Muscle of leg (tissue), 11 donors: ENCODE measurements around the gene BCAP31. TPM values are rescaled to one million over a fixed set of nuclear protein-coding genes. Genes with fewer than 3 reads are reported as not detected.
A peak's percentile ranks its signal among the peaks of the same experiment; 100 is the strongest.
"Not testable (repeated sequence)": the region's sequence is repeated elsewhere in the genome, so short reads cannot be mapped to it uniquely, and the experiment has no call there.

Experiments used
- DNase-seq: peaks from one replicate; pipeline ENCODE4 v3.0.0; 2013
- H3K27ac ChIP-seq: one replicate; pipeline ENCODE4 v1.5.1; 2013; ENCODE audit warnings: mild to moderate bottlenecking, low read length, control low read depth
- H3K27me3 ChIP-seq: one replicate; pipeline ENCODE4 v1.6.1; 2013; ENCODE audit warnings: low read length; ENCODE audit not compliant: control insufficient read depth, insufficient read depth
- H3K36me3 ChIP-seq: one replicate; pipeline ENCODE4 v1.6.1; 2013; ENCODE audit warnings: low read length; ENCODE audit not compliant: control insufficient read depth, insufficient read depth
- H3K4me1 ChIP-seq: one replicate; pipeline ENCODE4 v1.6.1; 2013; ENCODE audit warnings: low read length; ENCODE audit not compliant: control insufficient read depth, insufficient read depth
- H3K4me3 ChIP-seq: one replicate; pipeline ENCODE4 v1.5.1; 2013; ENCODE audit warnings: low read length, control low read depth
- H3K9me3 ChIP-seq: replicated peaks from 2 replicates; pipeline ENCODE4 v1.6.1; 2013; ENCODE audit warnings: low read depth, low read length; ENCODE audit not compliant: control insufficient read depth
- WGBS: methylation state at CpG from one replicate; pipeline ENCODE4 v1.1.5; 2013; ENCODE audit warnings: missing lambda C conversion rate; ENCODE audit not compliant: insufficient coverage; 5-methylcytosine and 5-hydroxymethylcytosine counted together
- polyA plus RNA-seq, 8 donors: library from polyadenylated mRNA; unstranded; fragments of 120-200 nt; gene quantifications; one replicate each; pipeline versions ENCODE4 v1.2.1 to v1.2.3, GENCODE V29; 2013; ENCODE audit warnings: inconsistent platforms in 1 of 8, low replicate concordance in 1 of 8; ENCODE audit not compliant: insufficient read length in 8 of 8, insufficient read depth in 1 of 8
- total RNA-seq: library from RNA; stranded (reverse); fragments of 120-200 nt; gene quantifications from one replicate; pipeline ENCODE4 v1.2.4, GENCODE V29; 2013

Gene BCAP31
- total and polyA plus RNA-seq, 9 donors, result 51.8 to 90.1 (median 76.8) TPM

GRCh38 chrX:153701706-153702105 lies 22.5 kb downstream of the BCAP31 start:
- H3K4me1 ChIP-seq, result peaks cover 27% of the 10 kb centered on the region
- no peak overlapping the region for H3K27ac ChIP-seq
- 84% methylated on average over 8 of the region's 12 CpGs for WGBS
- peaks cover 24% of the 10 kb centered on the region for H3K36me3 ChIP-seq
- DNase-seq, result no peak
- H3K9me3 ChIP-seq, result no peaks in the 10 kb centered on the region
- no peaks in the 10 kb centered on the region for H3K27me3 ChIP-seq
- H3K4me3 ChIP-seq, result no peak overlapping the region

- Histone ChIP-seq H3K4me3 (no peak overlapping the region), H3K36me3 (peaks cover 27% of the 10 kb centered on the region), H3K9me3 (no peaks in the 10 kb centered on the region), H3K27me3 (no peaks in the 10 kb centered on the region), H3K27ac (peak overlapping the region; percentile 35), H3K4me1 (peaks cover 27% of the 10 kb centered on the region)
- DNase-seq, result no peak
- WGBS, result 67% methylated on average over 2 of the region's 6 CpGs
Observed at GRCh38 chrX:153700967-153701366, 23.2 kb downstream of the BCAP31 start.

DNA sequence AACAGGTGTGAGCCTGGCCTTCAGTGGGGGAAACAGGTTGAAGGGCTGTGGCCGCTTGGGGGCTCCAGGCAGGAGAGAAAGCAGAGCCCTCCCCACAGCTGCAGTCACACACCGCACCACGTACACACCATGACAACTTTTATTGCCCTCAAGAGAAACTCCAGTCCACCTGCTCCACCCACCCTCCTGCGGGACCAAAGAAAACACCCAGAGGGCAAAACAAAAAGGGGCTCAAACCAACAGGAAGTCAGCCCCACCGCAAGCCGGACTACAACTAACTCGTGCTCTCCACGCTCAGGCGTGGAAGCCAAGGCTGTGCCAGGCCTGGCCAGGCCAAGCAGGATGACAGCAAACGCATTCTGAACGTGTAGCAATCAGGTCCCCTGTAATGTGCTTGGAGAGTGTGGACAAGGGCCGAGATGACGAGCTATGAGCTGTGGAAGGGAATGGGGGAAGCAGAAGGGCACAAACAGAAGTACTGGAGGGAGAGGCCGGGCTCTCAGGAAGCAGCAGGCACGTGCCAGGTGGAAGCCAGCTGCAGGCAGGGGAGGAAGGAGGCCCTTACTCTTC lies 23.7 kb downstream of the BCAP31 start:
- no peak overlapping the region for H3K4me3 ChIP-seq
- H3K4me1 ChIP-seq, result peaks cover 27% of the 10 kb centered on the region
- H3K27ac ChIP-seq, result peak overlapping the region; percentile 35
- H3K36me3 ChIP-seq, result peaks cover 30% of the 10 kb centered on the region
- DNase-seq, result no peak
- no peaks in the 10 kb centered on the region for H3K27me3 ChIP-seq
- H3K9me3 ChIP-seq, result no peaks in the 10 kb centered on the region
- WGBS, result 74% methylated on average over 10 of the region's 15 CpGs

GRCh38 chrX:153699784-153700371 lies 24.3 kb downstream of the BCAP31 start:
- Histone ChIP-seq H3K4me1 (peaks cover 27% of the 10 kb centered on the region), H3K36me3 (peaks cover 32% of the 10 kb centered on the region), H3K27ac (peak overlapping the region; percentile 35)
- WGBS, result 81% methylated on average over 15 of the region's 18 CpGs
- H3K9me3 ChIP-seq, H3K4me3 ChIP-seq, H3K27me3 ChIP-seq, DNase-seq: not testable (repeated sequence)

GRCh38 chrX:153699210-153699783 lies 24.9 kb downstream of the BCAP31 start:
- DNase-seq, H3K27ac ChIP-seq, H3K27me3 ChIP-seq, H3K9me3 ChIP-seq, H3K4me3 ChIP-seq: not testable (repeated sequence)
- Histone ChIP-seq H3K36me3 (peaks cover 34% of the 10 kb centered on the region), H3K4me1 (peaks cover 24% of the 10 kb centered on the region)
- 82% methylated on average over 11 of the region's 16 CpGs for WGBS

- Histone ChIP-seq H3K36me3 (peaks cover 26% of the 10 kb centered on the region), H3K27ac (no peak overlapping the region)
Observed at GRCh38 chrX:153697924-153698865, 26.0 kb downstream of the BCAP31 start.

DNA sequence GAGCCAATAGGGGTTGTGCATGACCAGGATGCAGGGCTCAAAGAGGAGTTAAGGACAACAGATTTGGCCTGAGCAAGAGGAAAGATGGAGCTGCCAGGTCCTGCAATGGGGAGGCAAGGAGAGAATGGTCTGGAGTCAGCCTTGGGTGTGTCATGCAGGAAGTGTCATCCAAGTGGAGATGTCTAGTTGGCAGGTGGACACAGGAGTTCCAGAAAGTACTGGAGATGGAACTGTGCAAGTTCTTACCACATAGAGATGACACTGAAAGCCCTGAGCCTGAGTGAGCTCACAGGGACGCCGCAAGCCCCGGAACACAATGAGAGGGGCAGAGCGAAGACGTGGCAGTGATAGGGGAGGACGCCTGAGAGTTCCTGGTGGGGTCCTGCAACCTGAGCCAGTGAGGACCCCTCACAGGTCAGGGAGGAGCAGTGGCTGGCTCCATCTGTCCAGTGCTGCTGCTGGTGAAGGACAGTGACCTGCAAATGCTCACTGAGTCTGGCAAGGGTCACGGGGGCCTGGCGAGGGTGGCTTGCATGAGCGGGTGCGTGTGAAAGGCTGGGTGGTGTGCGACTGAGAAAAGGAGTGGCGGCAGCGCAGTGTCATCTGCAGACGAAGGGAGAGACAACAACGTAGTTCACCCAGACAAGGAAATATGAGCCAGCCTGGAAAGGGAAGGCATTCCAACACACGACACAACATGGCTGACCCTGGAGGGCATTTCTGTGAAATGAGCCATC lies 27.0 kb downstream of the BCAP31 start:
- Histone ChIP-seq H3K4me1 (peaks cover 11% of the 10 kb centered on the region), H3K27ac (peak overlapping the region; percentile 7), H3K36me3 (peaks cover 21% of the 10 kb centered on the region)
- not testable (repeated sequence) for DNase-seq, H3K9me3 ChIP-seq, H3K27me3 ChIP-seq, H3K4me3 ChIP-seq
- WGBS, result 89% methylated on average over 16 of the region's 16 CpGs

More at GRCh38 chrX:153697924-153698865, 26.0 kb downstream of the BCAP31 start:
- no peak for DNase-seq
- 77% methylated on average over 7 of the region's 16 CpGs for WGBS
- Histone ChIP-seq H3K27me3 (no peaks in the 10 kb centered on the region), H3K4me1 (peaks cover 13% of the 10 kb centered on the region), H3K9me3 (no peaks in the 10 kb centered on the region), H3K4me3 (no peak overlapping the region)

DNA sequence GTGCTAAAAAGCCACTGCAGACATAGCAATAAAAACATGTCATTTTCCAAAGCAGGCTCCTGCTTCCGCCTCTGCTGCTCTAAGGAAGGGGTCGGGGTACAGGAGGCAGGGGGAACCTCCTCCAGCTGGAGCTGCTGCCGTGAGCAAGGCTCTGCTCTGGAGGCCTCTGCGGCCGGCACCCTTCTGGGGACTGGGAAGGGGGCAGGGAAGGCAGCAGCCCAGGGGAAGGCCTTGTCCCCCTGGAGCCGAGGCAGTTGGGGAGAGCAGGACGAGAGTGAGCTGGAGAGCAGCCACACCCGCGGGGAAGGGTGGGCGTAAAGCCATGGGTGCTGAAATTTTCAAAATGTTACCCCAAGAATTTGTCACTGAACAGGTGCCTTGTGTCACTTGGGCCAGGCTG lies 27.6 kb downstream of the BCAP31 start:
- H3K4me3 ChIP-seq, H3K27ac ChIP-seq, H3K27me3 ChIP-seq, H3K9me3 ChIP-seq, DNase-seq: not testable (repeated sequence)
- 81% methylated on average over 10 of the region's 10 CpGs for WGBS
- Histone ChIP-seq H3K36me3 (peaks cover 18% of the 10 kb centered on the region), H3K4me1 (peaks cover 13% of the 10 kb centered on the region)

GRCh38 chrX:153696100-153696499 lies 28.1 kb downstream of the BCAP31 start:
- Histone ChIP-seq H3K4me1 (peaks cover 12% of the 10 kb centered on the region), H3K4me3 (no peak overlapping the region), H3K27me3 (no peaks in the 10 kb centered on the region), H3K27ac (no peak overlapping the region), H3K36me3 (peaks cover 16% of the 10 kb centered on the region), H3K9me3 (no peaks in the 10 kb centered on the region)
- 80% methylated on average over 9 of the region's 15 CpGs for WGBS
- DNase-seq, result no peak
